Trophoblast cell (in vitro differentiated cells and primary cell): Measurements from ENCODE around the gene DUS2.
A peak's percentile ranks its signal among the peaks of the same experiment; 100 is the strongest.
"Not testable (repeated sequence)": the region's sequence is repeated elsewhere in the genome, so short reads cannot be mapped to it uniquely, and the experiment has no call there.

Experiments used
- DNase-seq, 2 donors: peaks; one replicate each; pipeline ENCODE4 v3.0.0-alpha.2; 2016
- H2AFZ ChIP-seq: 2 replicates; pipeline ENCODE4 v1.6.1; 2013; ENCODE audit warnings: low read length, moderate library complexity, mild to moderate bottlenecking; ENCODE audit not compliant: insufficient read depth, poor library complexity
- H2AK5ac ChIP-seq: 2 replicates; pipeline ENCODE4 v1.6.1; 2013; ENCODE audit warnings: mild to moderate bottlenecking, low read length
- H2BK120ac ChIP-seq: 2 replicates; pipeline ENCODE4 v1.6.1; 2013; ENCODE audit warnings: low read length, mild to moderate bottlenecking, moderate library complexity; ENCODE audit not compliant: insufficient read depth, poor library complexity
- H2BK12ac ChIP-seq: 2 replicates; pipeline ENCODE4 v1.6.1; 2013; ENCODE audit warnings: mild to moderate bottlenecking, low read length, moderate library complexity
- H2BK5ac ChIP-seq: 2 replicates; pipeline ENCODE4 v1.6.1; 2013; ENCODE audit warnings: low read length, low read depth, moderate library complexity, mild to moderate bottlenecking; ENCODE audit not compliant: poor library complexity
- H3K14ac ChIP-seq: 2 replicates; pipeline ENCODE4 v1.6.1; 2013; ENCODE audit warnings: mild to moderate bottlenecking, low read length
- H3K18ac ChIP-seq: 2 replicates; pipeline ENCODE4 v1.6.1; 2013; ENCODE audit warnings: mild to moderate bottlenecking, low read length
- H3K23ac ChIP-seq: 2 replicates; pipeline ENCODE4 v1.6.1; 2013; ENCODE audit warnings: low read length
- H3K27ac ChIP-seq: 2 replicates; pipeline ENCODE4 v1.5.1; 2013; ENCODE audit warnings: low read depth, mild to moderate bottlenecking, inconsistent platforms, low read length, moderate library complexity
- H3K27me3 ChIP-seq: 2 replicates; pipeline ENCODE4 v1.6.1; 2013; ENCODE audit warnings: inconsistent platforms, mild to moderate bottlenecking, low read length, moderate library complexity; ENCODE audit not compliant: insufficient read depth
- H3K36me3 ChIP-seq, 2 experiments: 1 replicate in 1 of 2; 2 replicates in 1 of 2; pipeline ENCODE4 v1.6.1; 2013; ENCODE audit warnings: low read length in 2 of 2, mild to moderate bottlenecking in 2 of 2, moderate library complexity in 1 of 2; ENCODE audit not compliant: insufficient read depth in 2 of 2, control insufficient read depth in 1 of 2
- H3K4ac ChIP-seq: 2 replicates; pipeline ENCODE4 v1.6.1; 2013; ENCODE audit warnings: low read depth, mild to moderate bottlenecking, low read length, moderate library complexity
- H3K4me1 ChIP-seq, 2 experiments: 1 replicate in 1 of 2; 2 replicates in 1 of 2; pipeline ENCODE4 v1.6.1; 2013; ENCODE audit warnings: low read length in 2 of 2, mild to moderate bottlenecking in 2 of 2, moderate library complexity in 1 of 2; ENCODE audit not compliant: insufficient read depth in 2 of 2, control insufficient read depth in 1 of 2
- H3K4me2 ChIP-seq: 2 replicates; pipeline ENCODE4 v1.6.1; 2013; ENCODE audit warnings: inconsistent platforms, mild to moderate bottlenecking, low read length, moderate library complexity
- H3K4me3 ChIP-seq: 2 replicates; pipeline ENCODE4 v1.5.1; 2013; ENCODE audit warnings: mild to moderate bottlenecking, low read depth, low read length, inconsistent platforms
- H3K79me1 ChIP-seq: one replicate; pipeline ENCODE4 v1.6.1; 2013; ENCODE audit warnings: low read length
- H3K79me2 ChIP-seq: 2 replicates; pipeline ENCODE4 v1.6.1; 2013; ENCODE audit warnings: low read length, mild to moderate bottlenecking; ENCODE audit not compliant: control insufficient read depth, insufficient read depth, poor library complexity
- H3K9ac ChIP-seq: 2 replicates; pipeline ENCODE4 v1.6.1; 2013; ENCODE audit warnings: mild to moderate bottlenecking, low read length
- H3K9me3 ChIP-seq: 2 replicates; pipeline ENCODE4 v1.6.1; 2013; ENCODE audit warnings: low read depth, mild to moderate bottlenecking, control low read depth, inconsistent platforms, low read length; ENCODE audit not compliant: insufficient read depth
- H4K12ac ChIP-seq: 2 replicates; pipeline ENCODE4 v1.6.1; 2013; ENCODE audit warnings: low read depth, mild to moderate bottlenecking, low read length, moderate library complexity
- H4K8ac ChIP-seq: 2 replicates; pipeline ENCODE4 v1.6.1; 2013; ENCODE audit warnings: low read depth, mild to moderate bottlenecking, low read length, moderate library complexity
- H4K91ac ChIP-seq: one replicate; pipeline ENCODE4 v1.6.1; 2013; ENCODE audit warnings: low read depth, mild to moderate bottlenecking, low read length, moderate library complexity
- WGBS: extraction: QIAGEN DNeasy Blood & Tissue Kit; methylation state at CpG from one replicate; pipeline ENCODE4 v1.1.7; 2013; ENCODE audit warnings: missing lambda C conversion rate; ENCODE audit not compliant: insufficient read length, insufficient coverage; ENCODE audit errors: extremely low coverage; 5-methylcytosine and 5-hydroxymethylcytosine counted together

DUS2 gene

DNA sequence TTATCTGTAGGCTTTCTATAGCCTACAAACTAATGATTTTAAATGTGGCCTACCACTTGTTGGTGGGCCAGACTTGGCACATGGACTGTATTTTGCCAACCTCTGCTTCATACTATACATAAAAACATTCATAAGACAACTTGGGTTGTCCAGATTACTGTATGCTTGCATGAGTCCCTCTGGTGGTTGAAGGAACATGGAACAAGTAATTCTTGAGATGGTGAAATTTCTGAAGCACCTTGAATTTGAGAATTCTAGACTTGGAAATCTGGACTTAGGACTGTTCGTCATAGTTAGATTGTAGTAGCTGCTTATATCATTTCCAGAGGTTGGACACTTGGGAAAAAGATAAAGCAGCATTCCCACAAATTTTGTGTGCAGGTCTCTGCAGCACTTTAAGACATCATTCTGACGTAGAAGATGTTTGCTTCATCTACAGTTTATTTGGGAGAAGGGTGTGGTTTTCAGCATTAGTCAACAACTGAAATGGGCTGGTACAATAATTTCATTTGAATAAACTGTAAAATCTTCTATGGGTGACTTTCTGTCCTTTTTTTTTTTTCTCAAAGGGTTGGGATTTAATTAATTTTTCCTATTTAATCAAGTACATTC is 93.3 kb downstream of the DUS2 start:
- H3K23ac ChIP-seq = no peak overlapping the region
- no peak overlapping the region for H4K12ac ChIP-seq
- H3K4me2 ChIP-seq = no peak overlapping the region
- no peak overlapping the region for H2BK5ac ChIP-seq
- peak in 1 of 2 donors; percentile 21 for DNase-seq
- peaks cover 0 to 4% of the 10 kb centered on the region in 2 experiments for H3K4me1 ChIP-seq
- H3K9me3 ChIP-seq = peaks cover 2% of the 10 kb centered on the region
- no peak overlapping the region for H2AK5ac ChIP-seq
- no peak overlapping the region for H3K9ac ChIP-seq
- no peaks in the 10 kb centered on the region for H3K79me1 ChIP-seq
- H4K8ac ChIP-seq = no peak overlapping the region
- no peak overlapping the region for H3K18ac ChIP-seq
- no peak overlapping the region for H3K4me3 ChIP-seq
- no peak overlapping the region for H2AFZ ChIP-seq
- H3K36me3 ChIP-seq = no peaks in the 10 kb centered on the region
- H3K27me3 ChIP-seq = no peaks in the 10 kb centered on the region
- no peak overlapping the region for H4K91ac ChIP-seq
- H3K27ac ChIP-seq = no peak overlapping the region
- H2BK120ac ChIP-seq = no peak overlapping the region
- no peaks in the 10 kb centered on the region for H3K79me2 ChIP-seq
- H2BK12ac ChIP-seq = no peak overlapping the region
- no peak overlapping the region for H3K4ac ChIP-seq
- WGBS = no CpG with 5 or more reads among the region's 2 CpGs
- H3K14ac ChIP-seq = no peak overlapping the region

- Histone ChIP-seq H3K18ac (no peak overlapping the region), H3K4me1 (peaks cover 0 to 4% of the 10 kb centered on the region in 2 experiments), H3K9ac (no peak overlapping the region), H4K91ac (no peak overlapping the region), H3K4me2 (no peak overlapping the region), H2BK5ac (no peak overlapping the region), H3K79me1 (no peaks in the 10 kb centered on the region), H3K4ac (no peak overlapping the region), H2BK12ac (no peak overlapping the region), H2BK120ac (no peak overlapping the region), H3K23ac (no peak overlapping the region), H3K36me3 (peaks cover 0 to 3% of the 10 kb centered on the region in 2 experiments), H2AFZ (no peak overlapping the region), H3K27me3 (no peaks in the 10 kb centered on the region), H3K4me3 (no peak overlapping the region), H3K14ac (no peak overlapping the region), H3K9me3 (peaks cover 2% of the 10 kb centered on the region), H2AK5ac (no peak overlapping the region), H4K12ac (no peak overlapping the region), H3K27ac (no peak overlapping the region), H4K8ac (no peak overlapping the region), H3K79me2 (no peaks in the 10 kb centered on the region)
- no peak for DNase-seq
- WGBS = no CpG with 5 or more reads among the region's 3 CpGs
Measured at GRCh38 chr16:68117884-68118283, 94.8 kb downstream of the DUS2 start.

DNA sequence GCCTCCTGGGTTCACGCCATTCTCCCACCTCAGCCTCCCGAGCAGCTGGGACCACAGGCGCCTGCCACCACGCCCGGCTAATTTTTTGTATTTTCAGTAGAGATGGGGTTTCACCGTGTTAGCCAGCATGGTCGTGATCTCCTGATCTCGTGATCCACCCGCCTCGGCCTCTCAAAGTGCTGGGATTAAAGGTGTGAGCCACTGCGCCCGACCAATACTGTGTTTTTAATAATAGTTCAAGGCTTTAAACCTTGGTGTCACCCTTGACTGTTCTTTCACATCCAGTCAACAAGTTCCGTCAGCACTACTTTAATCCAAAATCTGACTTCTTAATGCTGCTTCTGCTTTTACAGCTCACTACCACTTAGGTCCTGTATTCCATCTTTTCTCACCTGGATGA is 95.9 kb downstream of the DUS2 start:
- H3K14ac ChIP-seq, H2AK5ac ChIP-seq, H3K23ac ChIP-seq, H3K4me1 ChIP-seq, H3K27me3 ChIP-seq, H3K79me1 ChIP-seq, H4K12ac ChIP-seq, H3K79me2 ChIP-seq, H3K4me2 ChIP-seq, H3K4ac ChIP-seq, DNase-seq, H3K18ac ChIP-seq, H4K8ac ChIP-seq, H2AFZ ChIP-seq, H2BK5ac ChIP-seq, H2BK120ac ChIP-seq, H2BK12ac ChIP-seq, H3K36me3 ChIP-seq, H4K91ac ChIP-seq, H3K4me3 ChIP-seq, H3K27ac ChIP-seq, H3K9ac ChIP-seq, H3K9me3 ChIP-seq: not testable (repeated sequence)
- WGBS = no CpG with 5 or more reads among the region's 13 CpGs

GRCh38 chr16:68120496-68120895 is 97.4 kb downstream of the DUS2 start:
- not testable (repeated sequence) for H3K4me2 ChIP-seq, H2AFZ ChIP-seq, H2BK12ac ChIP-seq, H4K8ac ChIP-seq, H3K27ac ChIP-seq, H2BK120ac ChIP-seq, H4K12ac ChIP-seq, H3K4ac ChIP-seq, H3K9me3 ChIP-seq, H3K79me2 ChIP-seq, H2AK5ac ChIP-seq, H3K79me1 ChIP-seq, H3K4me1 ChIP-seq, H3K18ac ChIP-seq, H3K27me3 ChIP-seq, H3K14ac ChIP-seq, H2BK5ac ChIP-seq, H3K9ac ChIP-seq, H3K23ac ChIP-seq, H3K4me3 ChIP-seq, H3K36me3 ChIP-seq, DNase-seq, H4K91ac ChIP-seq
- WGBS = no CpG with 5 or more reads among the region's 5 CpGs
